GM10248 (cell line): ENCODE results near the gene HYAL1.

ENCODE experiments used
- CTCF ChIA-PET: fragments of 300-600 bp; sonication (Branson Sonifier 250); formaldehyde crosslinking; extraction: SDS; loops from one replicate; lab custom pipeline; 2021; ENCODE audit warnings: antibody characterized with exemption; lab: Yijun Ruan, JAX
- POLR2A ChIA-PET: fragments of 350-650 bp; sonication (Branson Sonifier 250); formaldehyde crosslinking; extraction: SDS; loops from one replicate; lab custom pipeline; 2020; ENCODE audit warnings: antibody characterized with exemption; lab: Yijun Ruan, JAX
- DNase-seq: peaks from one replicate; pipeline ENCODE4 v3.0.0; 2012; ENCODE audit errors: extremely low spot score
- TF ChIP-seq, protein P1 (sequence below): IDR thresholded peaks from 2 replicates; pipeline ENCODE4 v1.5.1; 2012; ENCODE audit warnings: mild to moderate bottlenecking, low read depth; ENCODE audit errors: extremely low read depth, missing control alignments, control extremely low read depth

Gene HYAL1

DNA sequence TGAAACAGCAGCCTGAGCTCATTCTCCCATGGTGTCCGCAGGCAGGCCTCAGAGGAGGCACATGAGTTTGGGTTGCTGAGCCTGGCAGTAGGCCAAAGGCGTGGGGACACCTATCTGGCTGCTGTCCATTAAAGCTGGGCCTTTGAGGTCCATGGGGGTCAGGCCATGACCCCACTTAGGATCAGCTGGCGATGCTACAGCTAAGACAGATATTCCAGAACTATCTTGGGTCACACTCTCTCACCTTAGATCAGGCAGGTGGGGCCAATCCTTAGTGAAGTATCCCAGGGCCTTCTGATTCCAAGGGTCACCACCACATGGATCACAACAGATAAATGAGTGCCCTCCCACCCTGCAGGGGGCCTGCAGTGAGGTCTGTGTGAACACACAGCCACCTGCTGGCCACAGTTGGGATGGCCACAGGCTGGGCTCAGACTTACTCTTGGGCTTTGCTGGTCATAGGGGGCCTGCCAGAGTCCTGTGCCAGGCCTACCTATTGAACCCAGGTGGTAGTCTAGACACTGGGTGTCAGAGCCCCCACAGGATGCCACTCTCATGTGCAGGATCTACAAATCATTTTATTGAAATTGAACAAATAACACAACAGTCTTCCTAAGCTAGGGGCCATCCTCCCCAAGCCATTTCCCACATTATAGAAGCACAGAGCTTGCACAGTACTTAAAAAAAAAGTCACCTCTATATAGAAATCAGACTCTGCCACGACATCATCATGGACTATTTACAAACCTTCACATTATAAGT, 21.2 kb upstream of the HYAL1 start:
- TF ChIP-seq, protein P1, sequence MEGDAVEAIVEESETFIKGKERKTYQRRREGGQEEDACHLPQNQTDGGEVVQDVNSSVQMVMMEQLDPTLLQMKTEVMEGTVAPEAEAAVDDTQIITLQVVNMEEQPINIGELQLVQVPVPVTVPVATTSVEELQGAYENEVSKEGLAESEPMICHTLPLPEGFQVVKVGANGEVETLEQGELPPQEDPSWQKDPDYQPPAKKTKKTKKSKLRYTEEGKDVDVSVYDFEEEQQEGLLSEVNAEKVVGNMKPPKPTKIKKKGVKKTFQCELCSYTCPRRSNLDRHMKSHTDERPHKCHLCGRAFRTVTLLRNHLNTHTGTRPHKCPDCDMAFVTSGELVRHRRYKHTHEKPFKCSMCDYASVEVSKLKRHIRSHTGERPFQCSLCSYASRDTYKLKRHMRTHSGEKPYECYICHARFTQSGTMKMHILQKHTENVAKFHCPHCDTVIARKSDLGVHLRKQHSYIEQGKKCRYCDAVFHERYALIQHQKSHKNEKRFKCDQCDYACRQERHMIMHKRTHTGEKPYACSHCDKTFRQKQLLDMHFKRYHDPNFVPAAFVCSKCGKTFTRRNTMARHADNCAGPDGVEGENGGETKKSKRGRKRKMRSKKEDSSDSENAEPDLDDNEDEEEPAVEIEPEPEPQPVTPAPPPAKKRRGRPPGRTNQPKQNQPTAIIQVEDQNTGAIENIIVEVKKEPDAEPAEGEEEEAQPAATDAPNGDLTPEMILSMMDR = peak; percentile 90
- CTCF ChIA-PET = interaction anchor here (0.6 to 3.9 kb wide), 24 partner anchors 8 to 267 kb away, joined by 3 to 41 read pairs (median 4); partner anchors contain the start of genes CYB561D2, GNAI2, HYAL3 and NAA80
- peak; percentile 67 for DNase-seq
- POLR2A ChIA-PET = interaction anchor here (0.8 to 0.9 kb wide), 2 partner anchors 10 to 13 kb away, joined by 3 read pairs; no protein-coding TSS in a partner anchor

DNA sequence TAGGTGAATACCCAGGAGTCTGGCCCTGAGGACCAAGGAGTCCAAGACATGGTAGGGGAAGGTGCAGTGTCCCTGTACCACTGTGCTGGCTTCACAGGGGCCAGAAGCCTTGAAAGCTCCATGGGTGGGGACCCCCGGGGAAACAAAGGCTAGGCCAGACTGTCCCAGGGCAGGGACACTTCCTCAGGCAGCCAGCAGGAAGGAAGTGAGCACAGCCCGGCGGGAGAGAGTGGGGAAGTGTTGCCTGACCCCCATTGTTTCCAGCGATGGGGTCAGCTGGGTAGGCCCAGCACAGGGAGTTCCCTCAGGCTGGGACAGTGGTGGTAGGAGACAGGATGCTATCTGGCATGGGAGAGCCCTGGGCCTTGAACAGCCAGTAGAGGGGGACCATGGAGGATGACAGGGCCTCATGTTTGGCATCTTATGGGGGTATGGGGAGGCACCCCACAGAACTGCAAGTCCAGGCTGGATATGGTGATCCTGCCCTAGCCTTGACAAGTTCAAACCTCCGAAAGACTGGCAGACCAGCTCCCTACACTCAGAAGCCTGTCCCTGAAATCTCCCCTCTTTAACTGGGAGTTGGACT, 20.3 kb upstream of the HYAL1 start:
- DNase-seq = no peak
- CTCF ChIA-PET = interaction anchor here (0.8 to 3.9 kb wide), 17 partner anchors 9 to 130 kb away, joined by 3 to 41 read pairs (median 5); partner anchors contain the start of genes CYB561D2, HYAL3, NAA80 and NPRL2
- TF ChIP-seq, protein P1 = no peak
- POLR2A ChIA-PET = interaction anchor here (0.8 to 0.9 kb wide), 2 partner anchors 9 to 13 kb away, joined by 3 read pairs; no protein-coding TSS in a partner anchor

DNA sequence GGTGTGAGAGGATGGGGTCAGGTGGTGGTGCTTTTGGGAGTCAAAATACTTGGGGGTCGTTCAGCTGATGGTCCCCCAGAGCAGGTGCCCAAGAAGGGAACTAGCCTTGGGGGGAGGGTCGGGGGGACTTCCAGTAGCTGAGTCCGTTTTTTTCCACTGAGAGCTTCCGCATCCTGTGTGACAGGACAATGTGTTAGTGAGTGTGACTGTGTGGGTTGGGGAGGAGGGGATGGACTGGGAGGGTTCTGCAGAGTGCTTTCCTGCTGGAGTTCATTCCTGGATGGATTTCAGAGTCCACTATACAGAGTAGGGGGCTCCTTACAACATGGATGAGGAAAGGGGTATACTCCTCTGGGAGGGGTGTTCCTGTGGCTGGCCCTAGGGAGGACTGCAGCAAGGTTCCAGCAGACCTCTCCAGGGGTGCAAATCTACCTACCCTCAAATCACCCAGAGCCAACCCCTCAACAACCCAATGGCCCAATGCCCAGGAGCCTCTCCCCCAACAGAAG, 19.8 kb upstream of the HYAL1 start:
- CTCF ChIA-PET = interaction anchor here (1.1 to 3.9 kb wide), 9 partner anchors 8 to 76 kb away, joined by 3 to 41 read pairs (median 5); partner anchors contain the start of genes HYAL3 and NAA80
- POLR2A ChIA-PET = no interaction called here
- TF ChIP-seq, protein P1 = no peak
- no peak for DNase-seq

DNA sequence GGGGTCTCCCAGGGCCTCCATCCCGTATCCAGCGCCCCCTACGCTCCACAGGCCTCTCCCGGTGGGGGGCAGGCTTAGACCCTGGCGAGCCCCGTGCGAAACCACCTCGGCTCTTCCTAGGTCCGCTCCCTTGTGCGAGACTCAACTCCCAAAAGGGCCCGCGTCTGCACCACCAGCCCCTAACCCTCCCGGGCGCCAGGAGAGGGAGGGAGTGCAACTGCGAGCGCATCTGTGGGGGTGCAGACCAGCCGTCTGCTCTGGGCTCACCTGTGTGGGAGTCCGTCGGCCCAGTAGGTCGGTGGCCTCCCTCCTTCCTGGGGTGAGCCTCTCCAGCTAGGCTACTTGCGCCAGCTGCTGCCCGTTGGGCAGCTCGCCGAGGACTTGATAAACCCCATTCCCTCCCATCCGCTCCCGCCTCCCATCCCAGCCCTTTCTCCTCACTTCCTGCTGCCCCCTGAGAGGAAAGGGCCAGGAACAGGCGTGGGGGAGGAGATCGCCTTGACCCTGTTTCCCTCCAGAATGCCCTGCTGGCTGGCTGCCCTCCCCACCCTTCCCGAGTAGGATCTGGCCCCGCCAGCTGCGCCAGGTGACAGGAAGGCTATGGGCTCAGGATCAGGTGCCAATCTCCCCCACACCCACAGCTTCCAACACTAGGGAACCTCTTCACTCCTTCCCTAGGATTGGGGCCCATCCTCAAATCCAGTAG, 19.2 kb upstream of the HYAL1 start, which contains the start of gene HYAL2:
Gene HYAL2 (minus strand): TSS at position 360 of the 706 bp plus-strand sequence. CDS start 2,256 bp downstream, outside the sequence.
- CTCF ChIA-PET = interaction anchor here (1.1 to 3.4 kb wide), 7 partner anchors 8 to 76 kb away, joined by 3 to 41 read pairs (median 4); no protein-coding TSS in a partner anchor
- DNase-seq = no peak

DNA sequence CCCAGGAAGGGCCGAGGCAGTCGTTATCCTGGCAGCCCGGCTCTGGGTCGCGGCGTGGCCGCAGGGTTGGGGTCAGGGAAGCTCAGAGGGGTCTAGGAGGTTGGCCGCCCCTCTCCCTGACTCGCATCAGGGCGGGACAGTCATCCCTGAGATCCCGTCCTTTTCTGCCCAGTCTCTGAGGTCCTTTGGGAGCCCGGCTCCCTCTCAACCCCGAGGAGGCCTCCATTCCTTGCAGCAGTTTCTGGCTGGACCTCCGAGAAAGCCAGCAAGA, 18.7 kb upstream of the HYAL1 start:
- DNase-seq = no peak
- CTCF ChIA-PET = interaction anchor here (1.1 to 3.4 kb wide), 6 partner anchors 15 to 75 kb away, joined by 3 to 41 read pairs (median 4); no protein-coding TSS in a partner anchor
- POLR2A ChIA-PET = no interaction called here
- TF ChIP-seq, protein P1 = no peak

More for the DNA sequence above, 19.2 kb upstream of the HYAL1 start, which contains the start of gene HYAL2:
- TF ChIP-seq, protein P1 = no peak
- POLR2A ChIA-PET = no interaction called here
